GM23338 (cell line): ENCODE results near the gene TTC38. TPM values are rescaled to one million over a fixed set of nuclear protein-coding genes. Genes with fewer than 3 reads are reported as not detected.

ENCODE experiments used
- ATAC-seq: fragments of 200-7000 bp; cut with Tn5 transposase; 3 replicates; pipeline ENCODE4 v1.9.1; 2020
- DNase-seq: peaks from one replicate; pipeline ENCODE4 v3.0.0-alpha.2; 2015; ENCODE audit warnings: low spot score
- H2AFZ ChIP-seq: fragments of 200-600 bp; sonication (generic); 2 replicates; pipeline ENCODE4 v1.8.0; 2016; ENCODE audit warnings: antibody characterized with exemption, mild to moderate bottlenecking, moderate library complexity
- H3F3A ChIP-seq: fragments of 200-600 bp; sonication (generic); replicated peaks from 2 replicates; pipeline ENCODE4 v1.8.0; 2017; ENCODE audit warnings: antibody characterized with exemption, mixed run types, low read depth
- H3K27ac ChIP-seq: fragments of 200-600 bp; sonication (generic); 2 replicates; pipeline ENCODE4 v1.6.1; 2016; ENCODE audit warnings: low read depth
- H3K27me3 ChIP-seq: fragments of 200-600 bp; sonication (generic); 2 replicates; pipeline ENCODE4 v1.8.0; 2016; ENCODE audit warnings: mild to moderate bottlenecking, mixed run types, moderate library complexity; ENCODE audit not compliant: insufficient read depth
- H3K36me3 ChIP-seq: fragments of 200-600 bp; sonication (generic); 2 replicates; pipeline ENCODE4 v1.8.0; 2016; ENCODE audit warnings: mild to moderate bottlenecking; ENCODE audit not compliant: insufficient read depth
- H3K4me1 ChIP-seq: fragments of 200-600 bp; sonication (generic); 2 replicates; pipeline ENCODE4 v1.8.0; 2016; ENCODE audit warnings: mild to moderate bottlenecking, moderate library complexity; ENCODE audit not compliant: insufficient read depth
- H3K4me2 ChIP-seq: fragments of 200-600 bp; sonication (generic); 2 replicates; pipeline ENCODE4 v1.7.1; 2017; ENCODE audit warnings: mixed run types
- H3K4me3 ChIP-seq: fragments of 200-600 bp; sonication (generic); 2 replicates; pipeline ENCODE4 v1.6.1; 2016; ENCODE audit warnings: mixed run types
- H3K79me2 ChIP-seq: fragments of 200-600 bp; sonication (generic); replicated peaks from 2 replicates; pipeline ENCODE4 v1.8.0; 2017; ENCODE audit warnings: mild to moderate bottlenecking; ENCODE audit not compliant: insufficient read depth
- H3K9me2 ChIP-seq: fragments of 200-600 bp; sonication (generic); 2 replicates; pipeline ENCODE4 v1.8.0; 2017; ENCODE audit not compliant: insufficient read depth
- H4K20me1 ChIP-seq: fragments of 200-600 bp; sonication (generic); replicated peaks from 2 replicates; pipeline ENCODE4 v1.8.0; 2017; ENCODE audit warnings: mild to moderate bottlenecking; ENCODE audit not compliant: insufficient read depth
- H3K27ac Mint-ChIP-seq: 2 replicates; pipeline ENCODE4 v1.8.0; 2020; ENCODE audit warnings: inconsistent platforms, mild to moderate bottlenecking, moderate library complexity, mixed read lengths
- H3K27me3 Mint-ChIP-seq: 3 replicates; pipeline ENCODE4 v1.8.0; 2022; ENCODE audit warnings: low read depth, mild to moderate bottlenecking, moderate library complexity, mixed read lengths, inconsistent platforms; ENCODE audit not compliant: insufficient read depth, poor library complexity
- H3K36me3 Mint-ChIP-seq: 3 replicates; pipeline ENCODE4 v1.8.0; 2021; ENCODE audit warnings: low read depth, mild to moderate bottlenecking, inconsistent platforms, moderate library complexity, mixed read lengths
- H3K4me1 Mint-ChIP-seq: 3 replicates; pipeline ENCODE4 v1.8.0; 2020; ENCODE audit warnings: mild to moderate bottlenecking, inconsistent platforms, mixed read lengths
- H3K4me3 Mint-ChIP-seq: 3 replicates; pipeline ENCODE4 v1.8.0; 2021; ENCODE audit warnings: moderate library complexity, mild to moderate bottlenecking, inconsistent platforms, mixed read lengths
- H3K9me3 Mint-ChIP-seq: 3 replicates; pipeline ENCODE4 v1.8.0; 2020; ENCODE audit warnings: moderate library complexity, mild to moderate bottlenecking, inconsistent platforms, mixed read lengths
- CREB1 ChIP-seq: fragments of 250-450 bp; sonication (Bioruptor Pico); IDR thresholded peaks from 2 replicates; pipeline ENCODE4 v1.5.0; 2020; ENCODE audit warnings: low read depth, mild to moderate bottlenecking, moderate library complexity
- EZH2 ChIP-seq: fragments of 200-600 bp; sonication (generic); IDR thresholded peaks from one replicate; pipeline ENCODE4 v1.8.0; 2017; ENCODE audit warnings: antibody characterized with exemption, mild to moderate bottlenecking, low read depth; ENCODE audit not compliant: unreplicated experiment
- EZH2phosphoT487 ChIP-seq: fragments of 200-600 bp; sonication (generic); IDR thresholded peaks from one replicate; pipeline ENCODE4 v1.8.1; 2018; ENCODE audit warnings: antibody characterized with exemption; ENCODE audit not compliant: unreplicated experiment
- JUNB ChIP-seq: IDR thresholded peaks from one replicate; pipeline ENCODE4 v1.6.1; 2016; ENCODE audit warnings: antibody characterized with exemption; ENCODE audit not compliant: unreplicated experiment
- NANOG ChIP-seq: IDR thresholded peaks from 2 replicates; pipeline ENCODE4 v1.6.1; 2016; ENCODE audit warnings: antibody characterized with exemption, borderline replicate concordance
- POLR2AphosphoS5 ChIP-seq: IDR thresholded peaks from 2 replicates; pipeline ENCODE4 v1.6.1; 2016; ENCODE audit warnings: antibody characterized with exemption, low read depth
- STAT1 ChIP-seq: IDR thresholded peaks from one replicate; pipeline ENCODE4 v1.6.1; 2016; ENCODE audit warnings: antibody characterized with exemption; ENCODE audit not compliant: unreplicated experiment
- ZNF114 ChIP-seq: fragments of 250-450 bp; sonication (Bioruptor Pico); IDR thresholded peaks from 2 replicates; pipeline ENCODE4 v1.5.0; 2020; ENCODE audit warnings: mild to moderate bottlenecking, moderate library complexity
- ZNF331 ChIP-seq: fragments of 250-450 bp; sonication (Bioruptor Pico); IDR thresholded peaks from 2 replicates; pipeline ENCODE4 v1.5.0; 2020; ENCODE audit warnings: low read depth, mild to moderate bottlenecking, moderate library complexity
- polyA plus RNA-seq: library from polyadenylated mRNA; unstranded; fragments of >200 nt; fragmentation: Nextera tagmentation; extraction: Ambion mirVana; gene quantifications from 2 replicates; pipeline ENCODE4 v1.2.1, GENCODE V29; 2016
- total RNA-seq: library from RNA; depleted of rRNA; stranded (reverse); fragments of >200 nt; shearing (Covaris generic); gene quantifications from 2 replicates; pipeline ENCODE4 v1.2.3, GENCODE V29; 2014
- TF ChIP-seq, protein P1 (sequence below): fragments of 250-450 bp; sonication (Bioruptor Pico); IDR thresholded peaks from 2 replicates; pipeline ENCODE4 v1.5.0; 2020; ENCODE audit warnings: mild to moderate bottlenecking, moderate library complexity
- TF ChIP-seq, protein P2 (sequence below): IDR thresholded peaks from one replicate; pipeline ENCODE4 v1.6.1; 2018; ENCODE audit warnings: antibody characterized with exemption; ENCODE audit not compliant: unreplicated experiment
- TF ChIP-seq, protein P3 (sequence below), 2 experiments: fragments of 200-600 bp in 1 of 2; sonication (generic) in 1 of 2; conservative IDR thresholded peaks; 2 replicates each; pipeline versions ENCODE4 v1.5.1 to v1.6.1; 2016 to 2017; ENCODE audit warnings: antibody characterized with exemption in 2 of 2, low read depth in 2 of 2, mild to moderate bottlenecking in 2 of 2, moderate library complexity in 1 of 2
- TF ChIP-seq, protein P4 (sequence below): IDR thresholded peaks from 2 replicates; pipeline ENCODE4 v1.6.1; 2016; ENCODE audit warnings: antibody characterized with exemption

The TTC38 gene
- total and polyA plus RNA-seq, 2 experiments from 2014 or later = 11.8 to 46.6 TPM

DNA sequence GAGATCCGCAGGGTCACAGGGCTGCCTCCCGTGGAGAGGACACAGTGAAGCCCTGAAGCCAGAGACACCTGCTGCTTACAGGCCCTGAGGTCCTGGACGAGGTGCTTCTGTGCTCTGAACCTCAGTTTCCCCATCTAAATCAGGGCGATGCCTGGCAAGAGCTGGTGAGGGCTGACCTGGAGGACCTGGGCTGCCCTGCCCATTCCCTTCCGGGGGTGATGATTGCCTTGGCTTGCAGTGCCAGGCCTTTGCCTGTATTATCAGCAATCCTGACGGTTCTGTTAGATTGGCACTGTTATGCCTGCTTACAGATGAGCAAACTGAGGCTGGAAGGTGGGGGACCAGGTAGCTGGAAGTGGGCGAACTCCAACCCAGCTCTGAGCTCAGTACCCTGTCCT, 21.0 kb downstream of the TTC38 start:
- ATAC-seq (no peak), DNase-seq (no peak)
- Histone ChIP-seq H3K4me2 (no peak overlapping the region), H3K9me2 (no peaks in the 10 kb centered on the region), H3K79me2 (no peaks in the 10 kb centered on the region), H3K4me3 (no peak overlapping the region), H3K27ac (no peak overlapping the region), H3K27me3 (no peaks in the 10 kb centered on the region), H3K4me1 (no peaks in the 10 kb centered on the region), H3K36me3 (peaks cover 5% of the 10 kb centered on the region; the same call in 1 of the 2 replicates), H4K20me1 (no peaks in the 10 kb centered on the region), H2AFZ (no peak overlapping the region), H3F3A (no peaks in the 10 kb centered on the region)
- Mint-ChIP-seq H3K4me1 (no peaks in the 10 kb centered on the region), H3K27me3 (peaks cover 7% of the 10 kb centered on the region), H3K9me3 (no peaks in the 10 kb centered on the region; the same call in 2 of the 3 replicates), H3K4me3 (no peak overlapping the region), H3K36me3 (peaks cover 29% of the 10 kb centered on the region), H3K27ac (no peak overlapping the region)
- no peak for TF ChIP-seq JUNB
- TF ChIP-seq ZNF331 (CRISPR knock-in tag) = no peak
- TF ChIP-seq ZNF114 = no peak
- no peak for TF ChIP-seq EZH2phosphoT487
- TF ChIP-seq, protein P1, sequence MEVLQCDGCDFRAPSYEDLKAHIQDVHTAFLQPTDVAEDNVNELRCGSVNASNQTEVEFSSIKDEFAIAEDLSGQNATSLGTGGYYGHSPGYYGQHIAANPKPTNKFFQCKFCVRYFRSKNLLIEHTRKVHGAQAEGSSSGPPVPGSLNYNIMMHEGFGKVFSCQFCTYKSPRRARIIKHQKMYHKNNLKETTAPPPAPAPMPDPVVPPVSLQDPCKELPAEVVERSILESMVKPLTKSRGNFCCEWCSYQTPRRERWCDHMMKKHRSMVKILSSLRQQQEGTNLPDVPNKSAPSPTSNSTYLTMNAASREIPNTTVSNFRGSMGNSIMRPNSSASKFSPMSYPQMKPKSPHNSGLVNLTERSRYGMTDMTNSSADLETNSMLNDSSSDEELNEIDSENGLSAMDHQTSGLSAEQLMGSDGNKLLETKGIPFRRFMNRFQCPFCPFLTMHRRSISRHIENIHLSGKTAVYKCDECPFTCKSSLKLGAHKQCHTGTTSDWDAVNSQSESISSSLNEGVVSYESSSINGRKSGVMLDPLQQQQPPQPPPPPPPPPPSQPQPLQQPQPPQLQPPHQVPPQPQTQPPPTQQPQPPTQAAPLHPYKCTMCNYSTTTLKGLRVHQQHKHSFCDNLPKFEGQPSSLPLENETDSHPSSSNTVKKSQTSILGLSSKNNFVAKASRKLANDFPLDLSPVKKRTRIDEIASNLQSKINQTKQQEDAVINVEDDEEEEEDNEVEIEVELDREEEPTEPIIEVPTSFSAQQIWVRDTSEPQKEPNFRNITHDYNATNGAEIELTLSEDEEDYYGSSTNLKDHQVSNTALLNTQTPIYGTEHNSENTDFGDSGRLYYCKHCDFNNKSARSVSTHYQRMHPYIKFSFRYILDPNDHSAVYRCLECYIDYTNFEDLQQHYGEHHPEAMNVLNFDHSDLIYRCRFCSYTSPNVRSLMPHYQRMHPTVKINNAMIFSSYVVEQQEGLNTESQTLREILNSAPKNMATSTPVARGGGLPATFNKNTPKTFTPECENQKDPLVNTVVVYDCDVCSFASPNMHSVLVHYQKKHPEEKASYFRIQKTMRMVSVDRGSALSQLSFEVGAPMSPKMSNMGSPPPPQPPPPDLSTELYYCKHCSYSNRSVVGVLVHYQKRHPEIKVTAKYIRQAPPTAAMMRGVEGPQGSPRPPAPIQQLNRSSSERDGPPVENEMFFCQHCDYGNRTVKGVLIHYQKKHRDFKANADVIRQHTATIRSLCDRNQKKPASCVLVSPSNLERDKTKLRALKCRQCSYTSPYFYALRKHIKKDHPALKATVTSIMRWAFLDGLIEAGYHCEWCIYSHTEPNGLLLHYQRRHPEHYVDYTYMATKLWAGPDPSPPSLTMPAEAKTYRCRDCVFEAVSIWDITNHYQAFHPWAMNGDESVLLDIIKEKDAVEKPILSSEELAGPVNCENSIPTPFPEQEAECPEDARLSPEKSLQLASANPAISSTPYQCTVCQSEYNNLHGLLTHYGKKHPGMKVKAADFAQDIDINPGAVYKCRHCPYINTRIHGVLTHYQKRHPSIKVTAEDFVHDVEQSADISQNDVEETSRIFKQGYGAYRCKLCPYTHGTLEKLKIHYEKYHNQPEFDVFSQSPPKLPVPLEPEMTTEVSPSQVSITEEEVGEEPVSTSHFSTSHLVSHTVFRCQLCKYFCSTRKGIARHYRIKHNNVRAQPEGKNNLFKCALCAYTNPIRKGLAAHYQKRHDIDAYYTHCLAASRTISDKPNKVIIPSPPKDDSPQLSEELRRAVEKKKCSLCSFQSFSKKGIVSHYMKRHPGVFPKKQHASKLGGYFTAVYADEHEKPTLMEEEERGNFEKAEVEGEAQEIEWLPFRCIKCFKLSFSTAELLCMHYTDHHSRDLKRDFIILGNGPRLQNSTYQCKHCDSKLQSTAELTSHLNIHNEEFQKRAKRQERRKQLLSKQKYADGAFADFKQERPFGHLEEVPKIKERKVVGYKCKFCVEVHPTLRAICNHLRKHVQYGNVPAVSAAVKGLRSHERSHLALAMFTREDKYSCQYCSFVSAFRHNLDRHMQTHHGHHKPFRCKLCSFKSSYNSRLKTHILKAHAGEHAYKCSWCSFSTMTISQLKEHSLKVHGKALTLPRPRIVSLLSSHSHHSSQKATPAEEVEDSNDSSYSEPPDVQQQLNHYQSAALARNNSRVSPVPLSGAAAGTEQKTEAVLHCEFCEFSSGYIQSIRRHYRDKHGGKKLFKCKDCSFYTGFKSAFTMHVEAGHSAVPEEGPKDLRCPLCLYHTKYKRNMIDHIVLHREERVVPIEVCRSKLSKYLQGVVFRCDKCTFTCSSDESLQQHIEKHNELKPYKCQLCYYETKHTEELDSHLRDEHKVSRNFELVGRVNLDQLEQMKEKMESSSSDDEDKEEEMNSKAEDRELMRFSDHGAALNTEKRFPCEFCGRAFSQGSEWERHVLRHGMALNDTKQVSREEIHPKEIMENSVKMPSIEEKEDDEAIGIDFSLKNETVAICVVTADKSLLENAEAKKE (CRISPR knock-in tag) = no peak
- TF ChIP-seq EZH2 = no peak
- TF ChIP-seq CREB1 = no peak
- no peak for TF ChIP-seq NANOG
- TF ChIP-seq, protein P2, sequence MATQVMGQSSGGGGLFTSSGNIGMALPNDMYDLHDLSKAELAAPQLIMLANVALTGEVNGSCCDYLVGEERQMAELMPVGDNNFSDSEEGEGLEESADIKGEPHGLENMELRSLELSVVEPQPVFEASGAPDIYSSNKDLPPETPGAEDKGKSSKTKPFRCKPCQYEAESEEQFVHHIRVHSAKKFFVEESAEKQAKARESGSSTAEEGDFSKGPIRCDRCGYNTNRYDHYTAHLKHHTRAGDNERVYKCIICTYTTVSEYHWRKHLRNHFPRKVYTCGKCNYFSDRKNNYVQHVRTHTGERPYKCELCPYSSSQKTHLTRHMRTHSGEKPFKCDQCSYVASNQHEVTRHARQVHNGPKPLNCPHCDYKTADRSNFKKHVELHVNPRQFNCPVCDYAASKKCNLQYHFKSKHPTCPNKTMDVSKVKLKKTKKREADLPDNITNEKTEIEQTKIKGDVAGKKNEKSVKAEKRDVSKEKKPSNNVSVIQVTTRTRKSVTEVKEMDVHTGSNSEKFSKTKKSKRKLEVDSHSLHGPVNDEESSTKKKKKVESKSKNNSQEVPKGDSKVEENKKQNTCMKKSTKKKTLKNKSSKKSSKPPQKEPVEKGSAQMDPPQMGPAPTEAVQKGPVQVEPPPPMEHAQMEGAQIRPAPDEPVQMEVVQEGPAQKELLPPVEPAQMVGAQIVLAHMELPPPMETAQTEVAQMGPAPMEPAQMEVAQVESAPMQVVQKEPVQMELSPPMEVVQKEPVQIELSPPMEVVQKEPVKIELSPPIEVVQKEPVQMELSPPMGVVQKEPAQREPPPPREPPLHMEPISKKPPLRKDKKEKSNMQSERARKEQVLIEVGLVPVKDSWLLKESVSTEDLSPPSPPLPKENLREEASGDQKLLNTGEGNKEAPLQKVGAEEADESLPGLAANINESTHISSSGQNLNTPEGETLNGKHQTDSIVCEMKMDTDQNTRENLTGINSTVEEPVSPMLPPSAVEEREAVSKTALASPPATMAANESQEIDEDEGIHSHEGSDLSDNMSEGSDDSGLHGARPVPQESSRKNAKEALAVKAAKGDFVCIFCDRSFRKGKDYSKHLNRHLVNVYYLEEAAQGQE = no peak
- no peak for TF ChIP-seq POLR2AphosphoS5
- no peak for TF ChIP-seq STAT1
- TF ChIP-seq, protein P3, sequence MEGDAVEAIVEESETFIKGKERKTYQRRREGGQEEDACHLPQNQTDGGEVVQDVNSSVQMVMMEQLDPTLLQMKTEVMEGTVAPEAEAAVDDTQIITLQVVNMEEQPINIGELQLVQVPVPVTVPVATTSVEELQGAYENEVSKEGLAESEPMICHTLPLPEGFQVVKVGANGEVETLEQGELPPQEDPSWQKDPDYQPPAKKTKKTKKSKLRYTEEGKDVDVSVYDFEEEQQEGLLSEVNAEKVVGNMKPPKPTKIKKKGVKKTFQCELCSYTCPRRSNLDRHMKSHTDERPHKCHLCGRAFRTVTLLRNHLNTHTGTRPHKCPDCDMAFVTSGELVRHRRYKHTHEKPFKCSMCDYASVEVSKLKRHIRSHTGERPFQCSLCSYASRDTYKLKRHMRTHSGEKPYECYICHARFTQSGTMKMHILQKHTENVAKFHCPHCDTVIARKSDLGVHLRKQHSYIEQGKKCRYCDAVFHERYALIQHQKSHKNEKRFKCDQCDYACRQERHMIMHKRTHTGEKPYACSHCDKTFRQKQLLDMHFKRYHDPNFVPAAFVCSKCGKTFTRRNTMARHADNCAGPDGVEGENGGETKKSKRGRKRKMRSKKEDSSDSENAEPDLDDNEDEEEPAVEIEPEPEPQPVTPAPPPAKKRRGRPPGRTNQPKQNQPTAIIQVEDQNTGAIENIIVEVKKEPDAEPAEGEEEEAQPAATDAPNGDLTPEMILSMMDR (conservative IDR thresholded peaks at IDR 0.05; ENCODE audit: low read depth in 2 of 2) = no peak
- TF ChIP-seq, protein P4, sequence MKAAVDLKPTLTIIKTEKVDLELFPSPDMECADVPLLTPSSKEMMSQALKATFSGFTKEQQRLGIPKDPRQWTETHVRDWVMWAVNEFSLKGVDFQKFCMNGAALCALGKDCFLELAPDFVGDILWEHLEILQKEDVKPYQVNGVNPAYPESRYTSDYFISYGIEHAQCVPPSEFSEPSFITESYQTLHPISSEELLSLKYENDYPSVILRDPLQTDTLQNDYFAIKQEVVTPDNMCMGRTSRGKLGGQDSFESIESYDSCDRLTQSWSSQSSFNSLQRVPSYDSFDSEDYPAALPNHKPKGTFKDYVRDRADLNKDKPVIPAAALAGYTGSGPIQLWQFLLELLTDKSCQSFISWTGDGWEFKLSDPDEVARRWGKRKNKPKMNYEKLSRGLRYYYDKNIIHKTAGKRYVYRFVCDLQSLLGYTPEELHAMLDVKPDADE = no peak
